HCT116 (cell line): ENCODE results near the gene SLC37A3. TPM values are rescaled to one million over a fixed set of nuclear protein-coding genes. Genes with fewer than 3 reads are reported as not detected.

Experiments
- ATAC-seq: fragments of 200-7000 bp; cut with Tn5 transposase; 2 replicates; pipeline ENCODE4 v1.9.1; 2020; ENCODE audit warnings: mild to moderate bottlenecking, moderate library complexity
- BruUV-seq: library from RNA; stranded (reverse); fragments of 400-500 nt; replicated peaks from 2 replicates; lab custom pipeline; 2021; lab: Mats Ljungman, UMichigan
- CTCF ChIA-PET: fragments of 300-600 bp; sonication (Branson Sonifier 250); formaldehyde crosslinking; loops from one replicate; lab custom pipeline; 2021; ENCODE audit warnings: antibody characterized with exemption; lab: Charles Lee
- POLR2A ChIA-PET: fragments of 300-600, 350-600 bp; sonication (Branson Sonifier 250); formaldehyde crosslinking; loops from one replicate; lab custom pipeline; 2021; ENCODE audit warnings: antibody characterized with exemption; lab: Charles Lee
- RAD21 ChIA-PET, 2 experiments: fragments of 300-600 bp; sonication (Branson Sonifier 250); formaldehyde crosslinking; loops; one replicate each; lab custom pipeline; 2023; ENCODE audit warnings: low total read pairs in 2 of 2; ENCODE audit not compliant: uncharacterized antibody in 2 of 2, unreplicated experiment in 2 of 2, low non-redundant PET in 1 of 2; lab: Charles Lee
- DNase-seq: peaks from one replicate; pipeline ENCODE4 v3.0.0-alpha.2; 2010; ENCODE audit warnings: low read depth, low spot score
- H2AFZ ChIP-seq: fragments of 200-600 bp; shearing (Covaris generic), sonication (generic); 2 replicates; pipeline ENCODE4 v1.6.1; 2017; ENCODE audit warnings: low read depth, mixed run types, mixed read lengths, antibody characterized with exemption, low read length; ENCODE audit not compliant: poor library complexity, severe bottlenecking
- H3K27ac ChIP-seq: 2 replicates; pipeline ENCODE4 v1.5.1; 2012; ENCODE audit warnings: low read depth, low read length
- H3K27me3 ChIP-seq: fragments of 200-600 bp; sonication (generic); 2 replicates; pipeline ENCODE4 v1.6.1; 2016; ENCODE audit warnings: mixed run types, low read length, mixed read lengths; ENCODE audit not compliant: insufficient read depth
- H3K36me3 ChIP-seq, 2 experiments: fragments of 200-500 bp in 1 of 2; fragments of 200-600 bp in 1 of 2; sonication (Bioruptor generic) in 1 of 2; sonication (generic) in 1 of 2; 2 replicates each; pipeline versions ENCODE4 v1.5.1 to v1.6.1; 2014 to 2016; ENCODE audit warnings: low read length in 2 of 2, inconsistent platforms in 1 of 2, mixed read lengths in 1 of 2, mixed run types in 1 of 2; ENCODE audit not compliant: insufficient read depth in 2 of 2, control insufficient read depth in 1 of 2
- H3K4me1 ChIP-seq, 2 experiments: fragments of 200-600 bp in 1 of 2; sonication (generic) in 1 of 2; 2 replicates each; pipeline versions ENCODE4 v1.5.1 to v1.6.1; 2012 to 2017; ENCODE audit warnings: low read length in 2 of 2, inconsistent platforms in 1 of 2, mild to moderate bottlenecking in 1 of 2, mixed read lengths in 1 of 2, mixed run types in 1 of 2, moderate library complexity in 1 of 2; ENCODE audit not compliant: insufficient read depth in 2 of 2, control insufficient read depth in 1 of 2
- H3K4me2 ChIP-seq: fragments of 200-600 bp; sonication (generic); 2 replicates; pipeline ENCODE4 v1.6.1; 2017; ENCODE audit warnings: mixed run types, low read length, mixed read lengths
- H3K4me3 ChIP-seq, 2 experiments: fragments of 200-600 bp in 1 of 2; sonication (generic) in 1 of 2; replicated peaks in 1 of 2; 2 replicates each; pipeline ENCODE4 v1.5.1; 2011 to 2016; ENCODE audit warnings: low read length in 2 of 2, control low read depth in 1 of 2, low read depth in 1 of 2, mild to moderate bottlenecking in 1 of 2, mixed read lengths in 1 of 2, mixed run types in 1 of 2
- H3K79me2 ChIP-seq: fragments of 200-600 bp; sonication (generic); 2 replicates; pipeline ENCODE4 v1.6.1; 2017; ENCODE audit warnings: mild to moderate bottlenecking, mixed run types, low read length, moderate library complexity, mixed read lengths; ENCODE audit not compliant: insufficient read depth
- H3K9ac ChIP-seq: fragments of 200-600 bp; sonication (generic); 2 replicates; pipeline ENCODE4 v1.6.1; 2016; ENCODE audit warnings: low read length, mixed read lengths
- H3K9me2 ChIP-seq: fragments of 200-600 bp; sonication (generic), shearing (Covaris generic); 2 replicates; pipeline ENCODE4 v1.6.1; 2017; ENCODE audit warnings: mixed run types, mild to moderate bottlenecking, moderate library complexity; ENCODE audit not compliant: insufficient read depth
- H3K9me3 ChIP-seq, 2 experiments: fragments of 200-500 bp in 1 of 2; fragments of 200-600 bp in 1 of 2; sonication (Bioruptor generic) in 1 of 2; sonication (generic) in 1 of 2; 2 replicates each; pipeline ENCODE4 v1.6.1; 2014 to 2017; ENCODE audit warnings: low read length in 2 of 2, mixed read lengths in 2 of 2, inconsistent platforms in 1 of 2, low read depth in 1 of 2, mild to moderate bottlenecking in 1 of 2, mixed run types in 1 of 2, moderate library complexity in 1 of 2; ENCODE audit not compliant: control insufficient read depth in 1 of 2, insufficient read depth in 1 of 2
- H4K20me1 ChIP-seq: fragments of 200-600 bp; sonication (generic), shearing (Covaris generic); 2 replicates; pipeline ENCODE4 v1.6.1; 2017; ENCODE audit warnings: mixed run types, mild to moderate bottlenecking, moderate library complexity; ENCODE audit not compliant: insufficient read depth
- ATF3 ChIP-seq: IDR thresholded peaks from 2 replicates; pipeline ENCODE4 v1.6.1; 2012
- CBX3 ChIP-seq: IDR thresholded peaks from 2 replicates; pipeline ENCODE4 v1.6.1; 2012; ENCODE audit warnings: low read depth
- CEBPB ChIP-seq: IDR thresholded peaks from 2 replicates; pipeline ENCODE4 v1.6.1; 2012; ENCODE audit warnings: low read depth
- EGR1 ChIP-seq: IDR thresholded peaks from 2 replicates; pipeline ENCODE4 v1.6.1; 2012; ENCODE audit warnings: low read depth
- ELF1 ChIP-seq: IDR thresholded peaks from 2 replicates; pipeline ENCODE4 v1.6.1; 2012; ENCODE audit warnings: low read depth, borderline replicate concordance
- EZH2 ChIP-seq: fragments of 200-600 bp; sonication (generic); IDR thresholded peaks from 2 replicates; pipeline ENCODE4 v1.6.1; 2017; ENCODE audit warnings: antibody characterized with exemption, mixed run types
- FOSL1 ChIP-seq: IDR thresholded peaks from 2 replicates; pipeline ENCODE4 v1.6.1; 2012; ENCODE audit warnings: low read depth
- JUND ChIP-seq: IDR thresholded peaks from 2 replicates; pipeline ENCODE4 v1.6.1; 2012
- POLR2A ChIP-seq: IDR thresholded peaks from 2 replicates; pipeline ENCODE4 v1.7.0; 2011; ENCODE audit warnings: borderline replicate concordance; ENCODE audit not compliant: insufficient read depth, insufficient read length; ENCODE audit errors: extremely low read depth
- POLR2AphosphoS5 ChIP-seq: IDR thresholded peaks from 2 replicates; pipeline ENCODE4 v1.6.1; 2011; ENCODE audit warnings: mild to moderate bottlenecking, low read depth, low read length, moderate library complexity
- RAD21 ChIP-seq: IDR thresholded peaks from 2 replicates; pipeline ENCODE4 v1.6.1; 2012; ENCODE audit warnings: low read depth, mild to moderate bottlenecking
- REST ChIP-seq: IDR thresholded peaks from 2 replicates; pipeline ENCODE4 v1.6.1; 2012; ENCODE audit warnings: low read depth
- SP1 ChIP-seq: IDR thresholded peaks from 2 replicates; pipeline ENCODE4 v1.6.1; 2012; ENCODE audit warnings: low read depth
- TCF7L2 ChIP-seq: IDR thresholded peaks from 2 replicates; pipeline ENCODE4 v1.7.0; 2011; ENCODE audit warnings: borderline replicate concordance, inconsistent platforms; ENCODE audit not compliant: insufficient read depth, insufficient read length; ENCODE audit errors: extremely low read depth
- YY1 ChIP-seq: IDR thresholded peaks from 2 replicates; pipeline ENCODE4 v1.6.1; 2011; ENCODE audit warnings: low read length, low read depth, moderate library complexity, mild to moderate bottlenecking; ENCODE audit not compliant: insufficient replicate concordance; ENCODE audit errors: extremely low read depth
- ZNF274 ChIP-seq: fragments of 200-500 bp; sonication (Bioruptor generic); IDR thresholded peaks from 2 replicates; pipeline ENCODE4 v1.6.1; 2014; ENCODE audit warnings: mild to moderate bottlenecking, low read depth, low read length, inconsistent platforms
- intact Hi-C: fragments of 100-400 bp; cut with micrococcal nuclease; formaldehyde crosslinking; loops from 2 replicates; pipeline ENCODE4 v1.10.0; 2022
- total RNA-seq: library from RNA; stranded (reverse); gene quantifications from one replicate; pipeline ENCODE4 v1.2.1, GENCODE V29; 2021; ENCODE audit not compliant: unreplicated experiment
- TF ChIP-seq, protein P1 (sequence below): IDR thresholded peaks from 2 replicates; pipeline ENCODE4 v1.6.1; 2012

Gene SLC37A3
- total RNA-seq, 1 experiment from 2014 or later: 41.8 TPM

GRCh38 chr7:140397784-140398750 lies at the start of gene SLC37A3 (continued):
- TF ChIP-seq ELF1 (peak; percentile 44; the same call in 1 of the 2 replicates), POLR2AphosphoS5 (peak; percentile 90), ZNF274 (no peak), ATF3 (no peak), POLR2A (peak; percentile 74), EGR1 (peak; percentile 87), CBX3 (no peak), RAD21 (no peak), YY1 (peak; percentile 78), JUND (no peak)
- TF ChIP-seq, protein P1, sequence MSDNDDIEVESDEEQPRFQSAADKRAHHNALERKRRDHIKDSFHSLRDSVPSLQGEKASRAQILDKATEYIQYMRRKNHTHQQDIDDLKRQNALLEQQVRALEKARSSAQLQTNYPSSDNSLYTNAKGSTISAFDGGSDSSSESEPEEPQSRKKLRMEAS: peak; percentile 91

DNA sequence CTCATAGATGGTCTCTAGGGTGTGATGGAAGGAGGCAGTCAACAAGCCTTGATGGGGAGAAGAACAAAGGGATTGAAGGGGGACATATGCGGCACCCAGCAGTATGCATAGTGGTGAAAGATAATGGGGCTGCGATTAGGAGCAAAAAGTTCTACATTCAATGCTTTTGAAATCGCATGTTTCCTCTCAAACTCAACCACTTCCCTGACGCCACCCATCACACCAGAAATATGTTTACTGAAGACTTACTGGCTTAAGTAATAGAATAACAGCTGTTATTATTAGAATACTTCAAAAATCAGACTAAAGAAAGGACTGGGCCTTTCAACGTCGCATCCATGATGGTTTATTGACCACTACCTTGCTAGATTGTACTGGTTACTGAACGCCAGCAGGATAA lies 49.5 kb upstream of the SLC37A3 start:
- H3K4me3 ChIP-seq: no peak overlapping the region
- H3K4me2 ChIP-seq: no peak overlapping the region
- H3K27ac ChIP-seq: no peak overlapping the region
- ChIA-PET POLR2A (no interaction called here), CTCF (no interaction called here), RAD21 (no interaction called here)
- intact Hi-C loops: loop anchor here (10.0 kb wide), 1 partner anchor 273 kb away; the partner anchor contains the start of gene KDM7A
- no peak overlapping the region for H3K9ac ChIP-seq
- H2AFZ ChIP-seq: no peak overlapping the region
- H3K36me3 ChIP-seq: no peaks in the 10 kb centered on the region
- no peaks in the 10 kb centered on the region for H3K9me2 ChIP-seq
- no peak for DNase-seq
- BruUV-seq: no TSS peak
- TF ChIP-seq EZH2 (no peak), RAD21 (no peak), TCF7L2 (no peak), POLR2A (no peak), SP1 (no peak), CEBPB (no peak), REST (no peak), YY1 (no peak), FOSL1 (no peak), JUND (no peak)
- TF ChIP-seq, protein P1: no peak
- no peaks in the 10 kb centered on the region for H3K79me2 ChIP-seq
- no peaks in the 10 kb centered on the region for H4K20me1 ChIP-seq
- no peaks in the 10 kb centered on the region for H3K9me3 ChIP-seq
- no peak for ATAC-seq
- H3K4me1 ChIP-seq: peaks cover 4 to 6% of the 10 kb centered on the region in 2 experiments
- H3K27me3 ChIP-seq: no peaks in the 10 kb centered on the region
